HG03103 (cell line): ENCODE results near the gene KDM2B.

Experiments
- ATAC-seq: cut with Tn5 transposase; IDR thresholded peaks from one replicate; pipeline ENCODE4 v1.9.1; 2021; ENCODE audit warnings: low read depth; ENCODE audit not compliant: unreplicated experiment

The KDM2B gene

GRCh38 chr12:121440768-121441167 lies 140.1 kb downstream of the KDM2B start:
- ATAC-seq, result no peak

GRCh38 chr12:121439715-121440114 lies 141.1 kb downstream of the KDM2B start:
- no peak for ATAC-seq

GRCh38 chr12:121438905-121439304 lies 141.9 kb downstream of the KDM2B start:
- no peak for ATAC-seq

- ATAC-seq, result no peak
Measured at GRCh38 chr12:121436706-121437105, 144.1 kb downstream of the KDM2B start.

DNA sequence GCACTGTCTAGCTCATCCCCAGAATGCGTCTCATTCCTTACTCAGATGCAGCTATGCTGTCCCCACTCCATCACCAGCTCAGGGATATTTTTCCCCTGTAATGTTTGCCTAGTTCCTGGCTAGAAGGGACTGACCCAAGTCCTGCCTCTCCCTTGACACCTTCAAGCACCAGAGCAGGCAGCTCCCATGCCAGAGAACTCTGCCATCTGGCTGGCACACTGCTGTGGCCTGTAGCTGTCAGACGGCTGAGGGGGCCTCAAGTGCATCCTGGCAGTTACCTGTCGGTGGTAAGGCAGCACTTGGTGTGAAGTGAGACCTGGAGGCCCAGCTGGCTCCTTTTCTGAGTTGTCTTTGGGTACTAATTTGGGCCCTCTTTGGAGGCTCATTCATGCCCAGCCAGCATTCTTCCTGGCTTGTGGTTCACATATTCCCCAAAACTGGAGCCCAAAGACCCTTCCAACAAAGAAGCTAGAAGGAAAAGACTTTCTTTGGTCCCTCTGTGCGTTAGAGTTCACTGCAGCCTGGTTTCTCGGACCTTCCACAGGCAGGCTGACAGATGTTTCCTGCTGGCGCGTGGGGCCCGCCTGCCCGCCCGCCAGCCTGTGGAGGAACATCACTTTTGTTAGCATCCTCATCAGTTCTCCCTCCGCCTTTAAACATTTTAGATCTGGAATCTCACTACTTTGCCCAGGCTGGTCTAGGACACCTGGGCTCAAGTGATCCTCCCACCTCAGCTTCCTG lies 147.9 kb downstream of the KDM2B start:
- ATAC-seq, result no peak

GRCh38 chr12:121430833-121431415 lies 149.9 kb downstream of the KDM2B start:
- ATAC-seq, result no peak

GRCh38 chr12:121428883-121429282 lies 151.9 kb downstream of the KDM2B start:
- ATAC-seq, result no peak

DNA sequence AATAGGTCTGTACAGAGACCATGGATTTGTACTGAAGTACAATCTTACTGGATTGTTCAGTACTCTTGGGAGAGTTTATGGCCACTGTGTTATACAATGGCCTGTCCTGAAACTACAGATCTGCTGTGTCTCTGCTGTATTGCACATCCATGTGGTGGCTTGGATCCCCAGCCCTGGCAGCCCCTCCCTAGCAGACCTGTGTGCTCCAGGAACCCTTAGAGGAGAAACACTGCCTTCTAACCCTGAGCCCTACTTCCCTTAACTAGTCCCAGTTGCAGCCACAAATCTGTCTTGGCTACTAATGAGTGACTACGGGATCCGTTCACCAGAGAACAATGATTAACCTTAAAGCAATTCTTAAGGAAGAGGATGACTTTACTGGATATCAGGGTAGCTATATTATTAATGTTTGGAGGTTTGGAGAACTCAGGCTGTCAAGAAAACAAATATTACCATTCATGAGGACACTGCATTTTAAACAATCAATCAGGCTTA lies 153.2 kb downstream of the KDM2B start:
- no peak for ATAC-seq

- ATAC-seq, result no peak
Measured at GRCh38 chr12:121424624-121424975, 156.2 kb downstream of the KDM2B start.

- no peak for ATAC-seq
Measured at GRCh38 chr12:121423682-121424623, 156.9 kb downstream of the KDM2B start.

GRCh38 chr12:121423253-121423652 lies 157.6 kb downstream of the KDM2B start:
- ATAC-seq, result no peak

DNA sequence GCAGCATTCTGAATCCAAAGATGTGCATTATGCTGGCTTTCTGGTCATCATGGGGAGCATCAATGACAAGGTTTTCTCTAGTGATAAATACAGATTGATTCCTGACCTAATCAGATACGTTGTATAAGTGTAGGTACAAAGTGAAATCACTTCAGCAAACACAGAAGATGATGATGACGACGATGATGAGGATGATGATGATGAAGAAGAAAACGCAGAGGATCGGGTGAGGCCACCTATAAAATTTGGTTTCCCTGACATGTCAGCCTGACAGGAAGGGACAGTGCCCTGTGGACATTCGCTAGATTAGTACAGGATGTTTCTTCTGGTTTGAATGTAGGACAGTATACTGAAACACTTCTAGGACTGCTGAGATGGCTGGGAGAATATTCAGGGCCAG lies 160.7 kb downstream of the KDM2B start:
- no peak for ATAC-seq

DNA sequence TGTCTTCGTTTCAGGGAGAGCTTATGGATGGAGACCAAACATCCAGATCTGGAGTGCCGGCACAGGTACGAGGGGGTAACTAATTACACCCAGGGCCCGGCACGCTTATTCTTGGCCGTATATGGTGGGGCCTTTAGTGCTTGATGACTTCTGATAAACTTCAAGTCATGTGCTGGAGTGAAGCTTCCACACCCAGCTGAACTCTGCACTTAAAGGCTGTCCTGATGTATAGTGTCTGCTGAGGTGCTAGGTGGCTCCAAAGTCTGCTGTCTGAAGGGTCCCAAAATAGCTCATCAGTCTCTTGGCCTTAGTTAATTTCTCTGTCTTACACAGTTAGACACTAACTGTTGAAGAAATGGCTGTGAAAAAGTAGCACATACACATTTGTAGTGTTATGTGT lies 163.0 kb downstream of the KDM2B start:
- ATAC-seq, result no peak

GRCh38 chr12:121413917-121414316 lies 166.9 kb downstream of the KDM2B start:
- no peak for ATAC-seq

DNA sequence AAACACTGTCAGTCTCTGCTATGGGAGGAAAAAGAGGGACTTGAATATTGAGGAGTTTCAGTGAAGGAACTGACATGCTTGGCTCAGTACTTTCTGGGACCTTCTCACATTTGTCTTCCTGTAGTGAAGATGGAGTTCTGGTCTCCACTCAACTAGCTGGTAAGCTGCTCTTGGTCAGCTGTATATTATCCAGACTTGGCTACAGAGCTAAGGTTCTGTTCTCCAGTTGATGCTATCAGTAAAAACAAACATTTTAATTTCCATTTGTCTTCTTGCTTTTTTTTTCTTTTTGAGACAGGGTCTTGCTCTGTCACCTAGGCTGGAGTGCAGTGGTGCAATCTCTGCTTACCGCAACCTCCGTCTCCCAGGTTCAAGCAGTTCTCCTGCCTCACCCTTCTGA lies 175.6 kb downstream of the KDM2B start:
- ATAC-seq, result no peak

- no peak for ATAC-seq
Measured at GRCh38 chr12:121404734-121405133, 176.1 kb downstream of the KDM2B start.

- ATAC-seq, result no peak
Measured at GRCh38 chr12:121403721-121404120, 177.1 kb downstream of the KDM2B start.

GRCh38 chr12:121400332-121401139 lies 180.3 kb downstream of the KDM2B start:
- peak; percentile 26 for ATAC-seq

GRCh38 chr12:121399391-121400331 lies 181.2 kb downstream of the KDM2B start, which contains the start of gene RNF34:
RNF34 (plus strand) TSS chr12:121400118; CDS start chr12:121400213, 95 bp downstream.
- peak; percentile 88 for ATAC-seq
